ENCODE results near the gene PAM16. TPM values are rescaled to one million over a fixed set of nuclear protein-coding genes. Genes with fewer than 3 reads are reported as not detected.
"Not testable (repeated sequence)": the region's sequence is repeated elsewhere in the genome, so short reads cannot be mapped to it uniquely, and the experiment has no call there.

Gene PAM16
- total RNA-seq, 1 donor from 2014 or later = 57.8 TPM

DNA sequence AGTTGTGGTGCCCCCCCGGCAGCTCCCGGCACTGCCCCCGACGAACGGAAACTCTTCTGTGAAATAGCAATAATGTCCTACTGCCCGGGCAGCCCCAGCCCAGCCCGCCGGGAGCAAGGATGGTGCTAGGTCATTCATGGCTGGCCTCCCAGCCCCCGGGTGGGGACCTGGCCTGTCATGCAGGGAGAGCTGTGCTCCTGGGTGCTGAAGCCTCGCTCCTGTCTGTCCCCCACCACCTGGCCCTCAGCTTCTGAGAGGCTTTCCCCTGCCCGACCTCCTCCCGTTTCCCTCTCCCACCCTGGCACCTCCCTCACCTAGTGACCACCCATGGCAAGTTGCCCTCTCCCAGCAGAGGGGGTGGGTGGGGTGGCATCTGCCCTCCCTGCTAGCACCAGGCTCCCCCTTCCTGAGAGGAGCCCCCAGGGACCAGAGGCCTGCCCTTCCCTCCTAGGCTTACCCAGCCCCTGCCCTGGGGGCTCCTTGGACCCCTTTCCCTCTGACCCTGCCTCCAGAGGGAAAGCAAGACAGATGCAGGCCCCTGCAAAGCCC lies 13.5 kb downstream of the PAM16 start:
- no peak for DNase-seq (ENCODE audit: extremely low read depth, low read depth, low spot score)

DNA sequence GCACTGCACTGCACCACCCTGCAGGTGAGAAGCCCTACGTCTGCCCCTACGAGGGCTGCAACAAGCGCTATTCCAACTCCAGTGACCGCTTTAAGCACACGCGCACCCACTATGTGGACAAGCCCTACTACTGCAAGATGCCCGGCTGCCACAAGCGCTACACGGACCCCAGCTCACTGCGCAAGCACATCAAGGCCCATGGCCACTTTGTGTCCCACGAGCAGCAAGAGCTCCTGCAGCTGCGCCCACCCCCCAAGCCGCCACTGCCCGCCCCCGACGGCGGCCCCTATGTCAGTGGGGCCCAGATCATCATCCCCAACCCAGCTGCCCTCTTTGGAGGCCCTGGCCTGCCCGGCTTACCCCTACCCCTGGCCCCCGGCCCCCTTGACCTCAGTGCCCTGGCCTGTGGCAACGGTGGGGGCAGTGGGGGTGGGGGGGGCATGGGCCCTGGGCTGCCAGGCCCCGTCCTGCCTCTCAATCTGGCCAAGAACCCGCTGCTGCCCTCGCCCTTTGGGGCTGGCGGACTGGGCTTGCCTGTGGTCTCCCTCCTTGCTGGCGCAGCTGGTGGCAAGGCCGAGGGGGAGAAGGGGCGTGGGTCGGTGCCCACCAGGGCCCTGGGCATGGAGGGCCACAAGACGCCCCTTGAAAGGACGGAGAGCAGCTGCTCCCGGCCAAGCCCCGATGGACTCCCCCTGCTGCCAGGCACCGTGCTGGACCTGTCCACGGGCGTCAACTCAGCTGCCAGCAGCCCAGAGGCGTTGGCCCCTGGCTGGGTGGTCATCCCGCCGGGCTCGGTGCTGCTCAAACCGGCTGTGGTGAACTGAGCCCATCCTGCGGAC lies 14.2 kb downstream of the PAM16 start:
- no peak for DNase-seq (ENCODE audit: extremely low read depth, low read depth, low spot score)

DNA sequence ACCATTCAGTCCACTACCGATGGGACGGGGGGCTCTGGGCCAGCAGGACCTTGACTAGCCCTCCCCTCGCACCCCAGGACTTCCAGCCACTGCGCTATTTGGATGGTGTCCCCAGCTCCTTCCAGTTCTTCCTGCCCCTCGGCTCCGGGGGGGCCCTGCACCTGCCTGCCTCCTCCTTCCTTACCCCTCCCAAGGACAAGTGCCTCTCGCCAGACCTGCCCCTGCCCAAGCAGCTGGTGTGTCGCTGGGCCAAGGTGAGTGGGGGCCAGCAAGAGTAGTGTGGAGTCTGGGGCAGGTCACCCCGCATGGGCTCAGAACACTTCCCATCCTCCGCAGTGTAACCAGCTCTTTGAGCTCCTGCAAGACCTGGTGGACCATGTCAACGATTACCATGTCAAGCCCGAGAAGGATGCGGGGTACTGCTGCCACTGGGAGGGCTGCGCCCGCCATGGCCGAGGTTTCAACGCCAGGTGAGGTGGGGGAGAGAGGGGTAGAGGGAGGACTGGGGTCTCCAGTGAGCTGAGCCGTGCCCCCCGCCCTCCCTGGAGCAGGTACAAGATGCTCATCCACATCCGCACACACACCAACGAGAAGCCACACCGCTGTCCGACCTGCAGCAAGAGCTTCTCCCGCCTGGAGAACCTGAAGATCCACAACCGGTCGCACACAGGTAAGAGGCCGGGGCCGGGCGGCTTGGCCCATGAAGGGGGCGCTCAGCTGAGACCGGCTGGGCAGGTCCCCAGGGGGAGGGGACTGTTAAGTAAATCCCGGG lies 16.2 kb downstream of the PAM16 start:
- no peak for DNase-seq (ENCODE audit: extremely low read depth, low read depth, low spot score)

DNA sequence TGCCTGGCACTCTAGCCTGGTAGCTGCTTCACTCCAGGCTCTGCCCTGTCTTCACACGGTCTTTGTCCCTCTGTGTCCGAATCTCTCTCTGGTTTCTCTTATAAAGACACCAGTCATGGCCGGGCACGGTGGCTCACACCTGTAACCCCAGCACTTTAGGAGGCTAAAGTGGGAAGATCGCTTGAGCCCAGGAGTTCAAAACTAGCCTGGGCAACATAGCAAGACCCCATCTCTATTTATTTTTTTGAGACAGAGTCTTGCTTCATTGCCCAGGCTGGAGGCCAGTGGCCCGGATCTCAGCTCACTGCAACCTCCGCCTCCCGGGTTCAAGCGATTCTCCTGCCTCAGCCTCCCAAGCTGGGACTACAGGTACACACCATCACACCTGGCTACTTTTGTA lies 17.4 kb downstream of the PAM16 start:
- not testable (repeated sequence) for DNase-seq (ENCODE audit: extremely low read depth, low read depth, low spot score)

DNA sequence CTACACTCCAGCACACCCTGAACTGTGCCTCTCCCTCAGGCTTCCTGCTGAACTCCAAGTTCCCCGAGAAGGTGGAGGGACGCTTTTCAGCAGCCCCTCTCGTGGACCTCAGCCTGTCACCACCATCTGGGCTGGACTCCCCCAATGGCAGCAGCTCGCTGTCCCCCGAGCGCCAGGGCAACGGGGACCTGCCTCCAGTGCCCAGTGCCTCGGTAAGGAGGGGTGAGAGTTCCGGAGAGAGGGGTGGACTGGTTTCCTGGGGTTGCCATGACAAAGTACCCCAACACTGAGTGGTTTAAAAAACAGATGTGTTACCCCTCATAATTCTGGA lies 17.8 kb downstream of the PAM16 start:
- no peak for DNase-seq (ENCODE audit: extremely low read depth, low read depth, low spot score)

DNA sequence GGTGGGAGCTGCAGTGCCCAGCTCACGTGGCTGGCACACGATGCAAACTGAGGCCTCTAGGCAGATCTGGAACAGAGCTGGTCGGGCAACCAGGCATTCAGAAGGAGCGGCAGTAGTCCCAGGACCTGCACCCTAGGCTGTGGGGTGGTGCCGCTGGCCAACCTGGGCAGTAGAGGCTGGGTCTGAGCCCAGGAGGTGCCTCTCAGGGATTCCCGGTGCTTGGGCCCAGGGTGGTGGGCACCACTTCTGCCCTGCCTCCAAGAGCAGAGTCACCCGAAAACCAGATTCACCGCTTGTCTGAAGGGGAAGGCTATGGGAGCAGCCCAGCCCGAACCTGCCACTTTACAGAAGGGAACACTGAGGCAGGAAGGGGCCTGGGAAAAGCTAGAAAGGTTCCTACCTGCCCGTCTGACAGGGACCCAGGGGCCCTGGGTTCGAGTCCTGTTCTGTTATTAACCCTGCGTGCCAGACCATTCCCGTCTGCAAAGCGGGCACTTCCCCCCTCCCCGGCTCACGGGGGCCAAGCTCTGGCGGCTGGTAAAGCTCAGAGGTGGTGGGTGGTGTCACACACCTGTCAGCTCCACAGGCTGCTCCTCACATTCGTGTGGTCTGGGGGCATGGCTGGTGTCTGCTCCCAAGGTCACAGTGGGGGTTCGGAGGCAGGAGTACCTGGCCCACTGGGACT lies 18.4 kb downstream of the PAM16 start:
- no peak for DNase-seq (ENCODE audit: extremely low read depth, low read depth, low spot score)

DNA sequence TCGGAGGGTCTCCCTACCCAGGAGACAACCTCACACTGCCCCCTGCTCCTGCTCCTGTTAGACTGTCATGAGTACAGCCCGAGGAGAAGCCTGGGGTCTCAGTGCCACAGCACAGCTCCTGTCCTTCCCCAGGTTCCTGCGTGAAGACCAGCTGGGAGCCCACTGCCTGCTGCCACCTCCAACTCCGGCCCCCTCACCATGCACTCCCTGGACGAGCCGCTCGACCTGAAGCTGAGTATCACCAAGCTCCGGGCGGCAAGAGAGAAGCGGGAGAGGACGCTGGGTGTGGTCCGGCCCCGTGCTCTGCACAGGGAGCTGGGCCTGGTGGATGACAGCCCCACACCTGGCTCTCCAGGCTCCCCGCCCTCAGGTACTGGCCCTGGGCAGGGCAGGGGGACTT lies 19.0 kb downstream of the PAM16 start:
- DNase-seq (ENCODE audit: extremely low read depth, low read depth, low spot score) = no peak

DNA sequence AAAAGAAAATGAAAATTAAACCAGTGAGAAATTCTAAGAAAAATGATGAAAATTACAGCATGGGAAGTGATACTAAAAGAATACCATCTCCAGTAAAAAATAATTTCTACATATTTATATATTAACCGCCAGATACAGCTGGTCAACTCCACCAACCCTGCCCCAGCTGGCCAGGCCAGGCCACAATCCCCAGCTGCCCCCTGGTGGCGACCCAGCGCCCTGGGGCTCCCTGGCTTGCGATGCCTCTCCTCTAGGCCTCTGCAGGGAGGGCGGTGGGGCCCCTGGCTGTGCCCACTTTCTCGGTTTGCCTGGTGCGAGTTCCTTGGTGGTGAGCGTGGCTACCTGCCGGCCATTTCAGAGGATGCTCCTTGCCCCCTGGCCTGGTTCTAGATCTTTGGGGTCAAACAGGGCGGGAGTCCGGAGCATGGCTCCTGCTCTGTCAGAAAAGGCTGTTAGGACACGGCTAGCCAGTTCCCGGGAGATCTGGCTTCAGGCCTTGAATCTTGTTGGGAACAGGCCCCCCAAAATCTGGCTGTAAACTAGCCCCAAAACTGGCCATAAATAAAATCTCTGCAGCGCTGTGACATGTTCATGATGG lies 20.7 kb downstream of the PAM16 start:
- no peak for DNase-seq (ENCODE audit: extremely low read depth, low read depth, low spot score)

DNA sequence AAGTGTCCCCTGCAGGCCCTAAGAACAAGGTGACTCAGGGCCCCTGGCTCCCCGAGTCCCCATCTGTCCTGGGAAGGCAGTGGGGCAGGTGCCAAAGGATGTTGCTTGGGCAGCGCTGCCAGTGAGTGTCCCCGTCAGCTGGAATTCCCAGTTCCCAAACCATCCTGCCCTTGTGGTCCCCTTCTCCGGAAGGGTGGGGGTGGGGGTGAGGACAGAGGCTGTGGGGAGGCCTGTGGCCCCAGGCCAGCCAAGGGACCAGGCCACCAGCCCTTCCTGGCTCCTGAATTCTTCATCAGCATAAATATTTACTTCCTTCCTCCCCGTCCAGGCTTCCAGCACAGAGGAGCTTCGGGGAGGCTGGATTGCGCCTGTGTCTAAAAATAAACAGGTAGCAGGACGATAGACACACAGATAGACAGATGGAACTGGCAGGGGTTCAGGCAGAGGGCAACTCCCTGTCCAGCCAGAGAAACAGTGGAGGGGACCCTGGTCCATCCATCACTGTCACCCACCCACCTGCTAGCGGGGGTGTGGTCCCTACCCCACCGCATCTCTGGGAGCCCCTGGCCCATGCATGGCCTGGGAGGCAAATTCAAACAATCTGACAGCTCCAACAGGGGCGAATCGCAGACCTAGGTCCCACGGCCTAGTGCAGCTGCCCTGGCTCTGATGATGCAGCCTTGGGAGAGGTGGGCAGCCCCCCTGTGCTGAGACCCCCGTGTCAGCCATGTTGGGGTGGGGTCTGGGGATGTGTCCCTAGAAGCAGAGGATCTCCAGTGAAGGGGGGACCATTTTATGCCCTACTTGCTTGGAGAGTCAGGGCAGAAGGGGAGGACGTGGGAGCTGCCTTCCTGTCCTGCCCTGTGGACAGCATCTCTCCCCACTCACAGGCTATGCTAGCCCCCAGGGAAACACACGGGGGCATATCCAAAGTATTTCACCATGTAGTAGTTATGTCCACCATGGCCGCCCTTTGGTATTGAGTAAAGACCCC lies 22.0 kb downstream of the PAM16 start:
- no peak for DNase-seq (ENCODE audit: extremely low read depth, low read depth, low spot score)

DNA sequence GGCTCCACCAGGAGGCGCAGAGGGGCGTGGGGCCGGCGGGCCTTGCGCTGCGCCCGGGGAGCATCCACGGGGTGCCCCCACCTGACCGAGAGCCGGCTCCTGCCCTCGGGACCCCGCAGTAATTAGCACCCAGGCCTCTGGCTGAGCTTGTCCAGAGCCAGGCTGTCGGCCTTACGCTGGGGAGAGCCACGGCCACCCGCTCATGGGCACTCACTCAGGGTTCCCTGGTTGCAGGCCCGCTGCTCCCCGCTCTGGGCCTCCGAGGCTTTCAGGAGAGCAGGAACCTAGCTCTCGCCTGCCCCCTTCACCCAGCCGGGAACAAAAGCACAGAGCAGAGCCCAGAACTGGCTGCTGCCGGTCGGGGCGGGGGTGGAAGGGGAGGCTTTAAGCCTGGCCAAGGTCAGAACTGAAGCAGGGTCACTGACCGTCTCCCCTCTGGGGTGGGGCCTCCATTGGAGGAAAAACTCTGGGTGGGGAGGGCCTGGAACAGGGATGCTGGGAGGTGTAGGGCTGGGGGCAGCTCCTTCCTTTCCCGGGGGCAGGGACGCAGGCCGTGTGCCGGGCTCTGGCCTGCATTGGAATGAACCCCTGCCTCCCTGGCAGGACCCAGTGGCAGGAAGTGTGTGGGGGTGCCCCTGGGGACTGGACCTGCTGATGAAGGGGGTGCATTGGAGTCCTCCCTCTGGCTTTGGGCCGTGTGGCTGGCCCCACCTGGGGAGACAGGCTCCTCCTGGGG lies 22.9 kb downstream of the PAM16 start:
- no peak for DNase-seq (ENCODE audit: extremely low read depth, low read depth, low spot score)

DNA sequence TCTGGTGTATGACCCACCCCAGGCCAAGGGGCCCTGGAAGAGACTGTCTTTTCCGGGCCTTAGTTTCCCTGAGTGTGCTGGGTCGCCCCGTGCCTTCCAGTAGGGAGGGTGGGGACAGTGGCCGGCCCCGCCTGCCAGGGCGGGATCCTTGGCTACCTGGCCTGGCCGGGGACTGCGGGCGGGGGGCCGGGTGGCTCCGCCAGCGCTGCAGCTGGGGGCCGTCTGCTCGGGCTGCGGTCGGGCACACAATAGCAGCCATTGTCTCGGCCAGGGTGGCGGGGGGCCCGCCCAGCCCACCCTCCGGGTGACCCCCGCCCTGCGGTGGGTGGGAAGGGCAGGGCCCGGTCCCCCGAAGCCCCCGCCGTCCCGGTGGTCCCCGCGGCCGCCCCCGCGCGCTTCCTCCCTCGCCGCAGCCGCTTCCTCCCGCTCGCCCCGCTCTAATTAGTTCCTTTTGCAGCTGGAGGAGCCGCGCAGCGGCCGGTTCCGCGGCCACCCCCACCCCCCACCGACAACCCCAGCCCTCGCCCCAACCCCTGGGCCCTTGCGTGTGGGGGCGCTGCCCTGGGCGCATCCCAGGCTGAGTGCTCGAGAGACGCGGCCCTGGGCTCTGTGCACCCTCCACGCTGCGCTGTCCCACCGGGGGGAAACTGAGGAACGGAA lies 23.6 kb downstream of the PAM16 start:
- DNase-seq (ENCODE audit: extremely low read depth, low read depth, low spot score) = no peak

DNA sequence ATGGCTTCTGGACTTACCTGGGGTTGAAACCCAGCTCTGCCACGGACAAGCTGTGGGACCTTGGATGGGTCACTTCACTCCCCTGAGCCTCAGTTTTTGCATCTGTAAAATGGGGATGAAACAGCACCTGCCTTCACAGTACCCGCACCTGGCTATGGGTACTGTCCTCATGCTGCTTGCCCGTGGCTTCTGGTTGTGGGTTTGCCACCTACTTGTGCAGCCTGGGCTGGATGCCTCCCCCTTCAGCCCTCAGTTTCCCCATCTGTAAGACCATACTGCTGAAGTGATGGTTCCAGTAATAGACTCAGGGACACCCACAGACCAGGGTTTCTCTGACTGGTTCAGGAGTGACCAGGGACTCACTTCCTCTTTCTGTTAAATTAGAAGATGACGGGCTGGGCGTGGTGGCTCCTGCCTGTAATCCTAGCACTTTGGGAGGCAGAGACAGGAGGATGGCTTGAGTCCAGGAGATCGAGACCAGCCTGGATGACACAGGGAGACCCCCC lies 25.8 kb downstream of the PAM16 start:
- DNase-seq (ENCODE audit: extremely low read depth, low read depth, low spot score) = no peak

DNA sequence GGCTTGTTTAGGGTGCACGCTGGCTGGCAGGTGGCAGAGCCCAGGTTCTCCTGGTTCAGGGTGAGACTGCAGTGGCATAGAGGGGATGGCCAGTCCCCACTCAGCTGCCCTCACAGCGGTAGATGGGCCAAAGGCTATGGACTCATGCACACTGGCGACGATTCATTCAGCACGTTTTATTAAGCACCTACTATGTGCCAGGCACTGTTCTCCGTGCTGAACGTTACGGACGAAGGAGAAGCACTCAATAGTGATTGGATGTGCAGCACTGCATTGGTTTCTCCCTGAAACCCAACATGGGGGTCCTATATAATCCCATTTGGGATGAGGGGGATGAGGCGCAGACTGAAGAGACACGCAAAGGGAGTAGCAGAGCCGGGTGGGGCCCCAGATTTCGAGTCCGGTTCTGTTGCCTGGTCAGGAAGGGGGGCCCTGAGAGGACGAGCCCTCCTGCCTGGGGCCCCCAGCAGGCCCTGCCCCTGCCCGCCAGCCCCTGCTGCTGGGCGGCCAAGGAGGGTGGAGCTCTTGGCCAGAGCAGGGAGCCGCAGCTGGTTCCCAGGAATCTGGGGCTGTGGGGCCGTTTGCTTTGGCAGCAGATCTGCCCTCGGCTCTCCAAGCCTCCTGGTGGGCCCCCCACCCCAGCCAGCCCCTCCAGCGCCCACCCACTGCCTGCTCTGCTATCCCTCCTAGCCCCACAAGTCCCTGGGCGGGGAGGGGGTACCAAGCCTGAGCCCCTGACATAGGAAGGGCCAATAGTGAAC lies 26.4 kb downstream of the PAM16 start:
- DNase-seq (ENCODE audit: extremely low read depth, low read depth, low spot score) = no peak

DNA sequence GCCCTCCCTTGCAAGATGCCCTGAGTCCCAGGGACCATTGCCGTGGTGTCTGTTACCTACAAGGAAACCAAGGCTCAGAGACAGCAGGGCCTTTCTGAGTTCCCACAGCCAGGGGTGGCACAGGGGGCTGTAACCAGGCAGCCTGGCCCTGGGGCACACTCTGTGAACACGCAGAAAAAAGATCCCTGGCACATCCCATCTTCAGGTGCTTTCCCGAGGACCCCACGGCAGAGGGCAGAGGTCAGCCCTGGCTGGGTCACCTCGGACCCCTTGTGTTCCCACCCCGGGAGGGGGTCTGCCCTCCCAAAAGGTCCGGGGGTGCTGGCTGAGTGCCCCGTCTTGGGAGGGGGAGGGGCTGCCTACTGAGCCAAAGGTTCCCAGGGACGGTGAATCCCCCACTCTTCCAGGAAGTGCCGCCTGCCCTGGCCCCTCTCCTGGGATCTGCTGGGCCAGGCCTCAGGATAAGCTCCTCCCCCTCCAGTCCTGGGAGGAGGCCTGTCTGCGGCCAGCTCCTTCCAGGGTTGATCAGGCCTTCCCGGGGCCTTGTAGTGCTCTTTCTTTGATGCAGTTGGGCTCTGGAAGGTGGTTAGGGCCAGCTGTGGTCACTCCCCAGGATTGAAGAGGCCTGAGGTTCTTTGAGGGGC lies 27.2 kb downstream of the PAM16 start:
- no peak for DNase-seq (ENCODE audit: extremely low read depth, low read depth, low spot score)

DNA sequence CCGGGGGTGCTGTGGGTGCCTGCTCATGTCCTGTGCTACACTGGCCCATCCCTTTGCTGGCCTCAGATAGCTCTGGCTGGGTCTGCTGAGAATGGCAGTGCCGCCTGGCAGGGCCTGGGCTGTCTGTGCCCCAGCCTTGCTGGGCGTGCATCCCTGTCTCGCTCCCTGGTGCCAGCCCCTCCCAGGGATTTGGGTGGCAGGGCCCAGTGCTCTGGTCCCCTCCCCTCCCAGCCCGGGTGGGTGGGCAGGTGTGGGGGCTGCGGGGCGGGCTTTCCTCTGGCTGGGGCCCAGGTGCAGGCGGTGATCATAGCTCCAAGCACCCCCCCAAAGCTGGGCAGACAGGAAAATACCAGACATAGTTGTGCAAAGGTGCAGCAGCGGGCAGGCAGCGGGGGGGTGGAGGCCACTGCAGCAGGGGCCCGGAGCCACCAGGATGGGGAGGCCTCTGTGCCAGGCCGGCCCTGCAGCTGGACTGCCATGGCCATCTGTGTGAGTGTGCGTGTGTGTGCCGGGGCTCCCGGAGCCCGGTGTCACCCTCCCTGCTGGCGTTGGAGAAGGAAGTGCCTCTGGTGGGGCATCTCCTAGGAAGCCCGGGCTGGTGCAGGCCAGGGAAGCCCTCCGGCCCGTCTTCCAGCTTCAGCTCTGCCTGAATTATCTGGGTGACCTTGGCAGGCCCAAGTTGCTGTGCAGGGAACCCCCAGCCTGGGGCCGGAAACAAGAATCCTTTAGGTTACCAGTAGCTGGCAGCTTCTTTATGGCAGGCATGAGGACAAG lies 27.9 kb downstream of the PAM16 start:
- DNase-seq (ENCODE audit: extremely low read depth, low read depth, low spot score) = no peak
